Transverse colon (tissue), 4 donors: ENCODE measurements around the gene VPS35L.

Source experiments
- CTCF ChIP-seq, 5 experiments: fragments of 200-600 bp in 3 of 5; fragments of 450-650 bp in 2 of 5; sonication (generic) in 3 of 5; IDR thresholded peaks; 1 replicate in 2 of 5; 2 replicates in 3 of 5; pipeline ENCODE4 v1.5.1; 2016 to 2017; ENCODE audit warnings: antibody characterized with exemption in 5 of 5, inconsistent platforms in 3 of 5, mild to moderate bottlenecking in 2 of 5, moderate library complexity in 1 of 5
- POLR2AphosphoS5 ChIP-seq, 3 donors: sonication (generic); formaldehyde crosslinking; IDR thresholded peaks; one replicate each; pipeline ENCODE4 v1.6.1; 2016; ENCODE audit warnings: antibody characterized with exemption in 3 of 3

- TF ChIP-seq CTCF (IDR thresholded peaks at IDR 0.05) (no peak), POLR2AphosphoS5 (IDR thresholded peaks at IDR 0.05) (no peak)
Measured at GRCh38 chr16:19710191-19710908, 154.8 kb downstream of the VPS35L start.
